Ovary (tissue), 9 donors: ENCODE measurements around the gene CCDC78. TPM values are rescaled to one million over a fixed set of nuclear protein-coding genes. Genes with fewer than 3 reads are reported as not detected.
"Not testable (repeated sequence)": the region's sequence is repeated elsewhere in the genome, so short reads cannot be mapped to it uniquely, and the experiment has no call there.

Experiments used
- DNase-seq, 5 donors: peaks; one replicate each; pipeline ENCODE4 v3.0.0-alpha.2; 2019 to 2020
- H3K27ac ChIP-seq, 2 donors: fragments of 200-600 bp; one replicate each; pipeline versions ENCODE4 v1.5.1 to v1.8.0; 2019 to 2022
- H3K27me3 ChIP-seq: fragments of 200-600 bp; one replicate; pipeline ENCODE4 v1.8.0; 2022
- H3K36me3 ChIP-seq: fragments of 200-600 bp; sonication (generic); one replicate; pipeline ENCODE4 v1.5.1; 2019
- H3K4me1 ChIP-seq: one replicate; pipeline ENCODE4 v1.8.1; 2013; ENCODE audit warnings: mild to moderate bottlenecking, moderate library complexity; ENCODE audit not compliant: insufficient read depth
- H3K4me3 ChIP-seq: fragments of 200-600 bp; sonication (generic); one replicate; pipeline ENCODE4 v1.5.1; 2017
- H3K9me3 ChIP-seq, 2 donors: fragments of 200-600 bp in 1 of 2; sonication (generic) in 1 of 2; one replicate each; pipeline versions ENCODE4 v1.5.1 to v1.8.1; 2013 to 2019; ENCODE audit warnings: mild to moderate bottlenecking in 1 of 2, moderate library complexity in 1 of 2
- EP300 ChIP-seq: sonication (generic); formaldehyde crosslinking; IDR thresholded peaks from one replicate; pipeline ENCODE4 v1.6.1; 2017; ENCODE audit warnings: antibody characterized with exemption
- POLR2A ChIP-seq: fragments of 450-650 bp; IDR thresholded peaks from one replicate; pipeline ENCODE4 v1.6.1; 2017; ENCODE audit warnings: antibody characterized with exemption, mild to moderate bottlenecking, moderate library complexity
- WGBS, 3 donors: extraction: QIAGEN DNeasy Blood & Tissue Kit in 1 of 3; methylation state at CpG; one replicate each; pipeline versions ENCODE4 v1.1.5 to v1.1.7; 2013 to 2017; 5-methylcytosine and 5-hydroxymethylcytosine counted together
- intact Hi-C, 4 donors: fragments of 100-400 bp; cut with DNase I; formaldehyde crosslinking; loops; one replicate each; pipeline versions ENCODE4 v1.11.0 to v1.15.1; 2022 to 2023
- polyA plus RNA-seq, 2 donors: library from polyadenylated mRNA; stranded (reverse); fragments of 200-250 nt in 1 of 2; fragments of 350-450 nt in 1 of 2; fragmentation: Illumina TruSeq in 1 of 2; extraction: RNeasy Lipid Tissue Mini Kit (QIAGEN cat#74804) in 1 of 2; gene quantifications; one replicate each; pipeline ENCODE4 v1.2.3, GENCODE V29; 2013 to 2014
- total RNA-seq, 7 donors: library from RNA; depleted of rRNA in 2 of 7; stranded (reverse); fragments of >200 nt in 2 of 7; fragmentation: NEBNext Ultra II Directional in 3 of 7; extraction: Animal tissue kit (Norgen Biotek cat#: 25700) in 3 of 7; gene quantifications; one replicate each; pipeline versions ENCODE4 v1.1.0 to v1.2.4, GENCODE V29; 2016 to 2023
- TF ChIP-seq, protein P1 (sequence below), 3 donors: fragments of 450-650 bp in 2 of 3; fragments of 200-600 bp in 1 of 3; IDR thresholded peaks; one replicate each; pipeline versions ENCODE4 v1.5.1 to v1.8.0; 2016 to 2022; ENCODE audit warnings: antibody characterized with exemption in 3 of 3, mild to moderate bottlenecking in 1 of 3
- donor health status: DM: no; HTN: no; CAD: no; lungs with moderate emphysema.
- donor health status: DM: no; HTN: no; CAD: no.
- donor health status: Bipolar disorder and iron deficiency.
- donor health status: DM: yes; HTN: yes; CAD: no.
- donor health status: DM: no; HTN: no; CAD: no.
- donor health status: DM: yes; HTN: yes; CAD: no.

Gene CCDC78
- total and polyA plus RNA-seq, 9 donors, result 0.40 to 44.3 (median 4.6) TPM; not detected in 2

DNA sequence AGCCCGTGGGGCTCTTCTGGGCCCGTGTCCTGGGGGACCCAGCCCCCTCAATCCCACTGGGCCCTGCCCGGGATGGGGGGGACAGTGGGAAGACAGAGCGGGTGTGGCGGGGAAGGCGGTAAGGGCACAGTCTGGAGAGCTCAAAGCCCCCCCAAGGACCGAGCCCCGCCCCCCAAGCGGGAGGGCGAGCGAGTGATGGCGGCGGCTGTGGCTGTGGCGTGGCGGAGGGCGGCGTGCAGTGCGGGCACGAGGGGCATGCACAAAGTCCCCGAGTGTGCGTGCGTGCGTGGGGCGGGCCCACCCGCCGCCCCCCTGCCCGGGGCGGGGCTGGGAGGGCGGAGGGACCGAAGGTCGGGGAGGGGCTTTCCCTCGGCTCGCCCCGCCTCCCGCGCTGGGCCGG lies 32.5 kb downstream of the CCDC78 start:
- intact Hi-C loops, result no loop called here
- Histone ChIP-seq H3K36me3 (no peaks in the 10 kb centered on the region), H3K27ac (no peak overlapping the region), H3K27me3 (no peaks in the 10 kb centered on the region), H3K9me3 (no peaks in the 10 kb centered on the region), H3K4me3 (no peak overlapping the region), H3K4me1 (peaks cover 19% of the 10 kb centered on the region)
- no peak for DNase-seq
- 2 to 4% (median 4%) methylated on average over 15 to 37 of the region's 37 CpGs for WGBS, 3 donors
- TF ChIP-seq, protein P1, sequence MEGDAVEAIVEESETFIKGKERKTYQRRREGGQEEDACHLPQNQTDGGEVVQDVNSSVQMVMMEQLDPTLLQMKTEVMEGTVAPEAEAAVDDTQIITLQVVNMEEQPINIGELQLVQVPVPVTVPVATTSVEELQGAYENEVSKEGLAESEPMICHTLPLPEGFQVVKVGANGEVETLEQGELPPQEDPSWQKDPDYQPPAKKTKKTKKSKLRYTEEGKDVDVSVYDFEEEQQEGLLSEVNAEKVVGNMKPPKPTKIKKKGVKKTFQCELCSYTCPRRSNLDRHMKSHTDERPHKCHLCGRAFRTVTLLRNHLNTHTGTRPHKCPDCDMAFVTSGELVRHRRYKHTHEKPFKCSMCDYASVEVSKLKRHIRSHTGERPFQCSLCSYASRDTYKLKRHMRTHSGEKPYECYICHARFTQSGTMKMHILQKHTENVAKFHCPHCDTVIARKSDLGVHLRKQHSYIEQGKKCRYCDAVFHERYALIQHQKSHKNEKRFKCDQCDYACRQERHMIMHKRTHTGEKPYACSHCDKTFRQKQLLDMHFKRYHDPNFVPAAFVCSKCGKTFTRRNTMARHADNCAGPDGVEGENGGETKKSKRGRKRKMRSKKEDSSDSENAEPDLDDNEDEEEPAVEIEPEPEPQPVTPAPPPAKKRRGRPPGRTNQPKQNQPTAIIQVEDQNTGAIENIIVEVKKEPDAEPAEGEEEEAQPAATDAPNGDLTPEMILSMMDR (IDR thresholded peaks at IDR 0.05), result no peak
- TF ChIP-seq POLR2A (no peak), EP300 (no peak)

DNA sequence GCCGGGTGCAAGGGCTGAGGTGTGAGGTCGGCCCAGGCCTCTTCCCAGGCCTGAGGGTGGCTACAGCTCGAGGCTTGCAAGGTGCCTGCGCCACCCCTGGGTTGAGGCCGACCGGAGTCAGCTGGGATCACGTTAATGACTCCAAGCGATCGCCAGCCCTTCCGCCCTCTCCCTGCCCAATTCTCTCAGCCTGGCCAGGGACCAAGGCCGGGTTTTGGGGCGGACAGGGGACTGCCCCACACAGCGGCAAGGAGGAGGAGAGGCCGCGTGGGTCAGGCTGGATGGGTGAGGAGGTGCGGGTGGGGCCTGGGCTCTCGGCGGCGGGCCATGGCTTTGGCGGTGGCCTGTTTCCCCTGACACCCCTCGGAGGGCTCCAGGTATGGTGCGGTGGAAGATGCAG lies 32.9 kb downstream of the CCDC78 start:
- Histone ChIP-seq H3K4me1 (peaks cover 21% of the 10 kb centered on the region), H3K27ac (no peak overlapping the region), H3K36me3 (no peaks in the 10 kb centered on the region), H3K27me3 (no peaks in the 10 kb centered on the region), H3K9me3 (no peaks in the 10 kb centered on the region), H3K4me3 (no peak overlapping the region)
- 23 to 35% (median 32%) methylated on average over 17 to 22 of the region's 22 CpGs for WGBS, 3 donors
- intact Hi-C loops, result no loop called here
- TF ChIP-seq, protein P1 (IDR thresholded peaks at IDR 0.05), result no peak
- TF ChIP-seq EP300, result no peak
- TF ChIP-seq POLR2A, result no peak
- DNase-seq, result no peak

DNA sequence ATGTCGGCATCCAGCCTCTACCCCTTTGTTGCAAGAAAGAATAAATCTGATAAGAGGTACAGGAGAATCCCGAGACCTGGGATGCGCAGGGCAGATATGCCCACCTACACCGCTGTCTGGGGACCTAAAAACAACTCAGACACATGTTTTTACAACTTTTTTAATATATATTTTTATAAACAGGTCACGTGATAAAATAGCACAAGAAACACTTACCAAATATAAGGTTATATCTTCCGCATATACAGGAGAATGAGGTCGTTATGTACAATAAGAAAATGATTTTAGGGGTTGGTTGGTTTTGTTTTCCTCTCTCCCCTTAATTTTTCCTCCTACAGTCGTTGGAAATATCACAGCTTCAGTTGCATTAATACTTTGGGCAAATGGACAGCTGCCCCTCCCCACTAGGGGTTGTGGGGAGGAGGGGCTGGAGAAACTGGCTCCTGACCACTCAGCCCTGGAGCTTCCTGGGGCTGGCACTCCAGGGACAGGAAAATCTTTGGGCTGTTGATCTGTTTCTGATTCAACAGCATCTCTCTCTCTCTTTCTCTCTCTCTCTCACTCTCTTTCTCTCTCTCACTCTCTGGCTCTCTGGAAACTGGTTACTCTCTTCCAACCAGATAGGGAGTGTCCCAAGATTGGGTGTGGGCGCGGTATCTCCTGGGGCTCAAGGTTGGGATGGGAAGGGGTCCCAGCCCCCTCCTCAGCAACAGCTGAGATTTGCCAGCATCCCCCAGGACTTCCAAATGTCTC lies 33.7 kb downstream of the CCDC78 start:
- intact Hi-C loops, result no loop called here
- Histone ChIP-seq H3K27me3 (no peaks in the 10 kb centered on the region), H3K4me3 (no peak overlapping the region), H3K36me3 (no peaks in the 10 kb centered on the region), H3K9me3 (no peaks in the 10 kb centered on the region), H3K4me1 (peaks cover 21% of the 10 kb centered on the region), H3K27ac (no peak overlapping the region)
- DNase-seq, result no peak
- TF ChIP-seq, protein P1 (IDR thresholded peaks at IDR 0.05), result no peak
- TF ChIP-seq EP300, result no peak
- TF ChIP-seq POLR2A, result no peak
- WGBS, 3 donors, result 67 to 68% (median 68%) methylated on average over 10 of the region's 10 CpGs

DNA sequence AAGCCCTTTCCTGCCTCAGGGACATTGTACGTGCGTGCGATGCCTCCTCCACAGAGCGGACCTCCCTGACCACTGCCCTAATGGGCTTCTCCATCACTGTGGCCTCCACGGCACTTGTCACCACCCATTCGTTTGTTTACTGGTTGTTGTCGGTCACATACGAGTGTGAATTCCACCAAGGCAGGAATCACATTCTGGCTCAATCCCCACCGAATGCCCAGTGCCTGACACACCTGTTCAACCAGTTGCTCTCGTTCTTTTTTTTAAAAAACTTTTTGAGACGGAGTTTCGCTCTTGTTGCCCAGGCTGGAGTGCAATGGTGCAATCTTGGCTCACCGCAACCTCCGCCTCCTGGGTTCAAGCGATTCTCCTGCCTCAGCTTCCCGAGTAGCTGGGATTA lies 35.0 kb downstream of the CCDC78 start:
- WGBS, 3 donors, result 83 to 89% (median 84%) methylated on average over 16 of the region's 16 CpGs
- DNase-seq, intact Hi-C loops, H3K9me3 ChIP-seq, H3K27me3 ChIP-seq, H3K4me3 ChIP-seq, H3K36me3 ChIP-seq, H3K27ac ChIP-seq: not testable (repeated sequence)
- H3K4me1 ChIP-seq, result peaks cover 21% of the 10 kb centered on the region

DNA sequence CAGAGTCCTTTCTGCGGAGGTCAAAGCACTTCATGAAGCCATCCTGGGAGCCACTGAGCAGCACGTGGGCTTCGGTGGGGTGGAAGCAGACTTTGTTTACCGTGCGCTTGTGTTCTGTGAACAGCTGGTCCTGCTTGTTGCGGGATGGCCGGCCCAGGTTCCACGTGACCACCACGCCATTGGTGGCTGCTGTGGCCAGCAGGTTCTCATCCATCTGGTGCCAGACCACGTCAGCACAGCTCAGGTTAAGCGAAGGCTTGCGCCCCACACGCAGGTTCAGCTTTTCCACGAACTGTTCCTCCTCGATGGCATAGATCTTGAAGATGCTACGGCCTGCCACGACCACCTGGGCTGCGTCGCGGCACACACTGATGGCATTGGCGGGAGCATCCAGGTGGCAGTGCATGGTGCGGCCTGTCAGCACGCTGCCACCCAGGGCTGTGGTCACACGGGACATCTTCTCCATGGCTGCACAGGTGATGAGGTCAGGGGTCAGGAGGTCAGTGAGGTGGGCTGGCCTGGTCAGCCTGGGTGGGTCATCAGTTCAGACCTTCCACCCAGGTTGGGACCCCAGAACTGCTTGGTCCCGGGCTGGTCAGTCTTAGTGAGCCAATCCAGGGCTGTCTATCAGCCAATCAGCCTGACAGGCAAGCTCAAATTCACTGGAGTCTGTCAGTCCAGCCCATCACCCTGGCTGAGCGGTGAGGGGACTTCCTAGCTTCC lies 36.9 kb downstream of the CCDC78 start:
- Histone ChIP-seq H3K36me3 (no peaks in the 10 kb centered on the region), H3K4me1 (peaks cover 19% of the 10 kb centered on the region), H3K27ac (peak overlapping the region in 1 of 2 donors; percentile 71), H3K9me3 (no peaks in the 10 kb centered on the region), H3K27me3 (no peaks in the 10 kb centered on the region), H3K4me3 (peak overlapping the region; percentile 96)
- intact Hi-C loops, result no loop called here
- WGBS, 3 donors, result 69 to 87% (median 72%) methylated on average over 25 to 26 of the region's 26 CpGs
- peak in 1 of 5 donors; percentile 49 for DNase-seq
- TF ChIP-seq POLR2A (no peak), EP300 (no peak)
- TF ChIP-seq, protein P1 (IDR thresholded peaks at IDR 0.05), result no peak
